IPS-11a (cell line): Measurements from ENCODE around the gene ENTPD1.
"Not testable (repeated sequence)": the region's sequence is repeated elsewhere in the genome, so short reads cannot be mapped to it uniquely, and the experiment has no call there.

Experiments
- H3K4me3 ChIP-seq: one replicate; pipeline ENCODE4 v1.5.1; 2013; ENCODE audit warnings: low read depth, low read length, control low read depth

Gene ENTPD1

DNA sequence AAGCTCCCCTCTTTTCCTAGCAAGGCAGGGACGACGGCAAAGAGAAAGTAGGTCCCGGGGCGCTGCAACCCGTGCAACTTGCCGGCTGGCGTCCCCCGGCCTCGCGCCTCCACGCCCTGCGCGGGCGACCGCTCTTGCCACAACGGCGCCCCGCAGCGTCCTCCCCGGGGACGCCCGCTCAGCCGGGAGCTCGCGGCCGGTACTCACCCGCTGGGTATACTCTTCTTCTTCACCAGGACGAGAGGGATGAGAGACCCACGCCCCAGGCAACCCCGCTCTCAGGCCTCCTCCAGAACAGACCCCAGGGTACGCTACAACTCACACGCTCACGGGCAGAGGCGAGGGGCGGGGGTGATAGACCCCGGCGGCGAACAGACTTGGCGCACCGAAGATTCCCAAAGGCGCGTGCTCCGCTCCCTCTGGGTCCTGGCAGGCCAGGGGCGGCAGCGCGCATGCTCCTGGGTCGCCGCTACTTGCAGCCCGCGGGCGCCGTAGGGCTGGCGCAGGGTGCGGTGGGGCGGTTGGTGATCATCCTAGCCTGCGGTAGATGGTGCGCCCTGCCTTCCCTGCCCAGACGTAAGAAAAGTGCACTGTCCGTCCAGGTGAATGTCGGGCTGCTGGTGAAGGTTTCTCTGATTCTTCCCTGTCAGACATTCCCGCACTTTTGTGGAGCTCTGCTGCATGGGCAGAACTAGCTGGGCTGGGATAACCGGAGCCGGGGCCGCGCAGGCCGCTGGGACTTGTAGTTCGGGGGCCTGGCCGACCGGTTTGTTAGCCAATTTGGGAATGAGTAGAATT, 151.7 kb downstream of the ENTPD1 start, which contains the start of gene CC2D2B:
CC2D2B (plus strand) TSS at position 520 of the 798 bp plus-strand sequence. CDS start 3,349 bp downstream, outside the sequence.
- H3K4me3 ChIP-seq, result peak within 1 kb of the TSS; percentile 83

DNA sequence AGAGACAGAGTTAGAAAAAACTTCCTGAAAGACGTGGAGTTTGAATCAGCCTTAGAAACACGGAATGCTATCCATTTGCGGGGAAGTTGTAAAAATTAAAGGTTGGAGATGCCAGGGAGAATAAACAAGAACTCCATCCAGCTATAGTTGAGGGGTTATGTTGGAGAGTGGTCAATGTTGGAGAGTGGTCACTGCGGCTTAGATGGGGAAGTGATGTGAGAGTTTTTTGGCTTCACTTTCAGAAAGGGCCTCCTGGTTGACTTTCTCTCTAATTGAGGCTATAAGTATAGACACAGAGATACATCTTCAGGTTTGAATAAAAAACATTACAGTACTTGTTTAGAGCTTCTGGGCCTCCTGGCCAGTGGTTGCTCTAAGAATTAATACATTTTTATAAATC, 152.5 kb downstream of the ENTPD1 start:
- no peak overlapping the region for H3K4me3 ChIP-seq

DNA sequence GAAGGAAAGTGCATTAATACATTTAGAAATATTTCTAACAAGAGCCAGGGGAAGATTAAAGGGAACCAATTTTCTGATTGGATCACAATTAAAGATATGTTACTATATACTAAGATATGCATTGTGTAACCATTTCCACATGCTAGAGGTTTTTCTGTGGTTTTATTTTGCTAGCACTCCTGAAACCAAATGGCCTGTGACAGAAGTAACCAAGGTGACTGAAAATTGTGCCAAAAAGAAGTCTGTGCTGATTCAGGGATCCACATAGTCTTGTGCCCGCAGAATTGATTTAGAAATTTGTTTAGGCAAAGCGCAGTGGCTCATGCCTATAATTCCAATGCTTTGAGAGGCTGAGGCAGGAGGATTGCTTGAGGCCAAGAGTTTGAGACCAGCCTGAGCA, 153.6 kb downstream of the ENTPD1 start:
- H3K4me3 ChIP-seq, result no peak overlapping the region

DNA sequence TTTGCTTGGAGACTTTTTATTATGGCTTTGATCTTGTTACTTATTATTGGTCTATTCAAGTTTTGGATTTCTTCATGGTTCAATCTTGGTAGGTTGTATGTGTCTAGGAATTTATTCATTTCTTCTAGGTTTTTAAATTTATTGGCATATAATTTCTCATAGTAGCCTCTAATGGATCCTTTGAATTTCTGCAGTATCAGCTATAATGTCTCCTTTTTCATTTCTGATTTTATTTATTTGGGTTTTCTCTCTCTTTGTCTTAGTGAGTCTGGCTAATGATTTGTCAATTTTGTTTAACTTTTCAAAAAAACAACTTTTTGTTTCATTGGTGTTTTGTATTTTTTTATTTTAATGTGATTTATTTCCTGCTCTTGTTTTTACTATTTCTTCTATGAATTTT, 160.1 kb downstream of the ENTPD1 start:
- not testable (repeated sequence) for H3K4me3 ChIP-seq
